Measurements from ENCODE around the gene ZNF275. TPM values are rescaled to one million over a fixed set of nuclear protein-coding genes. Genes with fewer than 3 reads are reported as not detected.

ZNF275 gene
- total and polyA plus RNA-seq, 2 donors: 7.6 to 9.7 TPM

GRCh38 chrX:153394612-153395011, 60.7 kb downstream of the ZNF275 start:
- no peak for DNase-seq (ENCODE audit: extremely low spot score)
- Histone ChIP-seq H3K4me3 (ENCODE audit: low read depth, low read length) (no peak overlapping the region), H3K36me3 (ENCODE audit: insufficient read depth) (no peaks in the 10 kb centered on the region), H3K4me1 (ENCODE audit: insufficient read depth) (no peaks in the 10 kb centered on the region), H3K27ac (ENCODE audit: low read depth) (no peak overlapping the region)
- 41% methylated on average over 13 of the region's 13 CpGs for WGBS

- Histone ChIP-seq H3K36me3 (ENCODE audit: insufficient read depth) (no peaks in the 10 kb centered on the region), H3K4me1 (ENCODE audit: insufficient read depth) (no peaks in the 10 kb centered on the region), H3K4me3 (ENCODE audit: low read depth, low read length) (no peak overlapping the region), H3K27ac (ENCODE audit: low read depth) (no peak overlapping the region)
- DNase-seq (ENCODE audit: extremely low spot score): no peak
- whole genome bisulfite sequencing: 84% methylated on average over 26 of the region's 26 CpGs
These were observed 61.8 kb downstream of the ZNF275 start for GRCh38 chrX:153395613-153396319.

GRCh38 chrX:153396320-153397195, 62.6 kb downstream of the ZNF275 start:
- 89% methylated on average over 26 of the region's 26 CpGs for WGBS
- H3K27ac ChIP-seq (ENCODE audit: low read depth): no peak overlapping the region
- DNase-seq (ENCODE audit: extremely low spot score): no peak

GRCh38 chrX:153397256-153397960, 63.5 kb downstream of the ZNF275 start:
- Histone ChIP-seq H3K4me1 (ENCODE audit: insufficient read depth) (no peaks in the 10 kb centered on the region), H3K27ac (ENCODE audit: low read depth) (no peak overlapping the region), H3K4me3 (ENCODE audit: low read depth, low read length) (no peak overlapping the region), H3K36me3 (ENCODE audit: insufficient read depth) (no peaks in the 10 kb centered on the region)
- DNase-seq (ENCODE audit: extremely low spot score): no peak
- 82% methylated on average over 27 of the region's 27 CpGs for WGBS

More at GRCh38 chrX:153396320-153397195, 62.6 kb downstream of the ZNF275 start:
- no peaks in the 10 kb centered on the region for H3K4me1 ChIP-seq (ENCODE audit: insufficient read depth)
- H3K36me3 ChIP-seq (ENCODE audit: insufficient read depth): no peaks in the 10 kb centered on the region
- no peak overlapping the region for H3K4me3 ChIP-seq (ENCODE audit: low read depth, low read length)

GRCh38 chrX:153398275-153398960, 64.5 kb downstream of the ZNF275 start:
- H3K36me3 ChIP-seq (ENCODE audit: insufficient read depth): no peaks in the 10 kb centered on the region
- WGBS: 82% methylated on average over 17 of the region's 17 CpGs
- DNase-seq (ENCODE audit: extremely low spot score): no peak
- no peaks in the 10 kb centered on the region for H3K4me1 ChIP-seq (ENCODE audit: insufficient read depth)
- H3K27ac ChIP-seq (ENCODE audit: low read depth): no peak overlapping the region
- H3K4me3 ChIP-seq (ENCODE audit: low read depth, low read length): no peak overlapping the region

GRCh38 chrX:153400146-153401132, 66.5 kb downstream of the ZNF275 start:
- H3K27ac ChIP-seq (ENCODE audit: low read depth): no peak overlapping the region
- no peaks in the 10 kb centered on the region for H3K36me3 ChIP-seq (ENCODE audit: insufficient read depth)
- WGBS: 78% methylated on average over 60 of the region's 60 CpGs
- no peak for DNase-seq (ENCODE audit: extremely low spot score)
- H3K4me3 ChIP-seq (ENCODE audit: low read depth, low read length): no peak overlapping the region
- no peaks in the 10 kb centered on the region for H3K4me1 ChIP-seq (ENCODE audit: insufficient read depth)

- 93% methylated on average over 29 of the region's 29 CpGs for WGBS
- H3K4me3 ChIP-seq (ENCODE audit: low read depth, low read length): no peak within 1 kb of the TSS
- no peaks in the 10 kb centered on the region for H3K36me3 ChIP-seq (ENCODE audit: insufficient read depth)
- no peak within 1 kb of the TSS for H3K27ac ChIP-seq (ENCODE audit: low read depth)
- no peak for DNase-seq (ENCODE audit: extremely low spot score)
- no peaks in the 10 kb centered on the region for H3K4me1 ChIP-seq (ENCODE audit: insufficient read depth)
These were observed 67.3 kb downstream of the ZNF275 start, which contains the start of gene PNMA6E for GRCh38 chrX:153401133-153401764. TSS of gene PNMA6E (minus strand) at chrX:153401350. CDS start at chrX:153398849, 2,501 bp downstream.

Small RNAs within 50 kb of the gene (small RNA-seq; reads per million reads assigned to genes)
- not detected for gene AC152007.1

Other genes with a start within 250 kb of the ZNF275 start
- gene MAGEA1, start 154.9 kb upstream of the ZNF275 start, total RNA-seq: not detected
- not detected for gene MAGEA1, start 154.9 kb upstream of the ZNF275 start, polyA plus RNA-seq
- not detected for gene PNMA6F, start 12.4 kb upstream of the ZNF275 start, total RNA-seq
- gene PNMA6F, start 12.4 kb upstream of the ZNF275 start, polyA plus RNA-seq: not detected
- gene PNMA6E, start 67.2 kb downstream of the ZNF275 start, total RNA-seq: not detected
- not detected for gene PNMA6E, start 67.2 kb downstream of the ZNF275 start, polyA plus RNA-seq
- 0.69 TPM for gene ZFP92, start 77.3 kb downstream of the ZNF275 start, total RNA-seq
- 0.41 TPM for gene ZFP92, start 77.3 kb downstream of the ZNF275 start, polyA plus RNA-seq
- gene TREX2, start 111.9 kb downstream of the ZNF275 start, total RNA-seq: 0.21 TPM
- gene TREX2, start 111.9 kb downstream of the ZNF275 start, polyA plus RNA-seq: 0.49 TPM
- gene HAUS7, start 136.4 kb downstream of the ZNF275 start, total RNA-seq: 17.1 TPM
- gene HAUS7, start 136.4 kb downstream of the ZNF275 start, polyA plus RNA-seq: 26.6 TPM
- 57.7 TPM for gene BGN, start 160.8 kb downstream of the ZNF275 start, total RNA-seq
- 189 TPM for gene BGN, start 160.8 kb downstream of the ZNF275 start, polyA plus RNA-seq
- gene ATP2B3, start 183.5 kb downstream of the ZNF275 start, total RNA-seq: 0.69 TPM
- 0.10 TPM for gene ATP2B3, start 183.5 kb downstream of the ZNF275 start, polyA plus RNA-seq